HEK293 (cell line): ENCODE data around the gene ITSN1.

Experiments
- CTCF ChIP-seq: fragments of 450-650 bp; formaldehyde crosslinking; IDR thresholded peaks from 2 replicates; pipeline ENCODE4 v1.5.1; 2016; ENCODE audit warnings: missing biosample characterization, missing genetic modification characterization
- SETDB1 ChIP-seq: IDR thresholded peaks from one replicate; pipeline ENCODE4 v1.6.1; 2017; ENCODE audit warnings: mild to moderate bottlenecking, low read length, moderate library complexity, mixed read lengths; ENCODE audit not compliant: insufficient read length
- ZNF311 ChIP-seq: fragments of 450-650 bp; formaldehyde crosslinking; IDR thresholded peaks from 2 replicates; pipeline ENCODE4 v1.5.1; 2017; ENCODE audit warnings: missing biosample characterization, missing genetic modification characterization, borderline replicate concordance
- TF ChIP-seq, protein P1 (sequence below): sonication (generic); formaldehyde crosslinking; IDR thresholded peaks from 2 replicates; pipeline ENCODE4 v1.8.1; 2022; ENCODE audit warnings: mild to moderate bottlenecking, moderate library complexity, missing genetic modification reagents

GRCh38 chr21:33643658-33644311, 1.5 kb downstream of the ITSN1 start:
- TF ChIP-seq, protein P1, sequence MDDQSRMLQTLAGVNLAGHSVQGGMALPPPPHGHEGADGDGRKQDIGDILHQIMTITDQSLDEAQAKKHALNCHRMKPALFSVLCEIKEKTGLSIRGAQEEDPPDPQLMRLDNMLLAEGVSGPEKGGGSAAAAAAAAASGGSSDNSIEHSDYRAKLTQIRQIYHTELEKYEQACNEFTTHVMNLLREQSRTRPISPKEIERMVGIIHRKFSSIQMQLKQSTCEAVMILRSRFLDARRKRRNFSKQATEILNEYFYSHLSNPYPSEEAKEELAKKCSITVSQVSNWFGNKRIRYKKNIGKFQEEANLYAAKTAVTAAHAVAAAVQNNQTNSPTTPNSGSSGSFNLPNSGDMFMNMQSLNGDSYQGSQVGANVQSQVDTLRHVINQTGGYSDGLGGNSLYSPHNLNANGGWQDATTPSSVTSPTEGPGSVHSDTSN (CRISPR knock-in tag): no peak
- TF ChIP-seq SETDB1 (no peak), CTCF (tag by site-specific recombination) (no peak), ZNF311 (tag by site-specific recombination) (no peak)
